Endothelial cell (in vitro differentiated cells): ENCODE data around the gene VPS26B. TPM values are rescaled to one million over a fixed set of nuclear protein-coding genes. Genes with fewer than 3 reads are reported as not detected.

Experiments used
- DNase-seq: peaks from one replicate; pipeline ENCODE4 v3.0.0; 2021; ENCODE audit warnings: low spot score
- H3K27ac Mint-ChIP-seq: one replicate; pipeline ENCODE4 v1.8.0; 2021; ENCODE audit warnings: mixed read lengths, inconsistent platforms; ENCODE audit not compliant: unreplicated experiment
- H3K27me3 Mint-ChIP-seq: one replicate; pipeline ENCODE4 v1.8.0; 2021; ENCODE audit warnings: mild to moderate bottlenecking, moderate library complexity, mixed read lengths, inconsistent platforms; ENCODE audit not compliant: unreplicated experiment
- H3K36me3 Mint-ChIP-seq: one replicate; pipeline ENCODE4 v1.8.0; 2021; ENCODE audit warnings: mild to moderate bottlenecking, low read depth, mixed read lengths, inconsistent platforms; ENCODE audit not compliant: unreplicated experiment
- H3K4me1 Mint-ChIP-seq: one replicate; pipeline ENCODE4 v1.8.0; 2021; ENCODE audit warnings: mild to moderate bottlenecking, mixed read lengths, inconsistent platforms; ENCODE audit not compliant: unreplicated experiment
- H3K4me3 Mint-ChIP-seq: one replicate; pipeline ENCODE4 v1.8.0; 2021; ENCODE audit warnings: mild to moderate bottlenecking, mixed read lengths, inconsistent platforms; ENCODE audit not compliant: unreplicated experiment
- H3K9me3 Mint-ChIP-seq: one replicate; pipeline ENCODE4 v1.8.0; 2021; ENCODE audit warnings: mixed read lengths, inconsistent platforms; ENCODE audit not compliant: unreplicated experiment
- CTCF ChIP-seq: fragments of 200-600 bp; sonication (generic); IDR thresholded peaks from one replicate; pipeline ENCODE4 v1.5.0; 2021; ENCODE audit warnings: antibody characterized with exemption; ENCODE audit not compliant: unreplicated experiment
- total RNA-seq: library from RNA; stranded (reverse); fragmentation: NEBNext Ultra II Directional; extraction: Animal tissue kit (Norgen Biotek cat#: 25700); gene quantifications from one replicate; pipeline ENCODE4 v1.2.1, GENCODE V29; 2021; ENCODE audit not compliant: unreplicated experiment

The VPS26B gene
- total RNA-seq, 1 donor from 2014 or later: 132 TPM

GRCh38 chr11:134244593-134244992 lies 20.1 kb downstream of the VPS26B start:
- Mint-ChIP-seq H3K4me3 (no peak overlapping the region), H3K36me3 (peaks cover 60% of the 10 kb centered on the region), H3K9me3 (no peaks in the 10 kb centered on the region), H3K27ac (no peak overlapping the region), H3K4me1 (peaks cover 2% of the 10 kb centered on the region), H3K27me3 (peaks cover 2% of the 10 kb centered on the region)
- DNase-seq: peak; percentile 29
- peak; percentile 66 for TF ChIP-seq CTCF

- no peak overlapping the region for H3K4me3 Mint-ChIP-seq
- no peak for DNase-seq
- no peak for TF ChIP-seq CTCF
- H3K9me3 Mint-ChIP-seq: no peaks in the 10 kb centered on the region
- peaks cover 2% of the 10 kb centered on the region for H3K27me3 Mint-ChIP-seq
- peaks cover 2% of the 10 kb centered on the region for H3K4me1 Mint-ChIP-seq
- H3K27ac Mint-ChIP-seq: no peak overlapping the region
- peaks cover 60% of the 10 kb centered on the region for H3K36me3 Mint-ChIP-seq
Observed at GRCh38 chr11:134245434-134245833, 21.0 kb downstream of the VPS26B start.

- no peak for DNase-seq
- H3K27me3 Mint-ChIP-seq: peaks cover 2% of the 10 kb centered on the region
- no peak for TF ChIP-seq CTCF
- H3K4me1 Mint-ChIP-seq: peaks cover 2% of the 10 kb centered on the region
- no peak overlapping the region for H3K27ac Mint-ChIP-seq
- peak overlapping the region; percentile 56 for H3K4me3 Mint-ChIP-seq
- H3K9me3 Mint-ChIP-seq: no peaks in the 10 kb centered on the region
- H3K36me3 Mint-ChIP-seq: peaks cover 60% of the 10 kb centered on the region
Observed at GRCh38 chr11:134246100-134246499, 21.6 kb downstream of the VPS26B start.

GRCh38 chr11:134246678-134247077 lies 22.2 kb downstream of the VPS26B start:
- H3K4me1 Mint-ChIP-seq: peaks cover 3% of the 10 kb centered on the region
- no peak for DNase-seq
- H3K36me3 Mint-ChIP-seq: peaks cover 60% of the 10 kb centered on the region
- peaks cover 2% of the 10 kb centered on the region for H3K27me3 Mint-ChIP-seq
- TF ChIP-seq CTCF: no peak
- no peaks in the 10 kb centered on the region for H3K9me3 Mint-ChIP-seq
- peak overlapping the region; percentile 56 for H3K4me3 Mint-ChIP-seq
- peak overlapping the region; percentile 37 for H3K27ac Mint-ChIP-seq

- H3K4me3 Mint-ChIP-seq: no peak overlapping the region
- H3K4me1 Mint-ChIP-seq: peaks cover 11% of the 10 kb centered on the region
- no peak for DNase-seq
- H3K36me3 Mint-ChIP-seq: peaks cover 37% of the 10 kb centered on the region
- no peak for TF ChIP-seq CTCF
- peaks cover 5% of the 10 kb centered on the region for H3K27me3 Mint-ChIP-seq
- no peaks in the 10 kb centered on the region for H3K9me3 Mint-ChIP-seq
- H3K27ac Mint-ChIP-seq: no peak overlapping the region
Observed at GRCh38 chr11:134248910-134249480, 24.5 kb downstream of the VPS26B start.
